ENCODE measurements around the gene TJAP1.
"Not testable (repeated sequence)": the region's sequence is repeated elsewhere in the genome, so short reads cannot be mapped to it uniquely, and the experiment has no call there.

TJAP1 gene

DNA sequence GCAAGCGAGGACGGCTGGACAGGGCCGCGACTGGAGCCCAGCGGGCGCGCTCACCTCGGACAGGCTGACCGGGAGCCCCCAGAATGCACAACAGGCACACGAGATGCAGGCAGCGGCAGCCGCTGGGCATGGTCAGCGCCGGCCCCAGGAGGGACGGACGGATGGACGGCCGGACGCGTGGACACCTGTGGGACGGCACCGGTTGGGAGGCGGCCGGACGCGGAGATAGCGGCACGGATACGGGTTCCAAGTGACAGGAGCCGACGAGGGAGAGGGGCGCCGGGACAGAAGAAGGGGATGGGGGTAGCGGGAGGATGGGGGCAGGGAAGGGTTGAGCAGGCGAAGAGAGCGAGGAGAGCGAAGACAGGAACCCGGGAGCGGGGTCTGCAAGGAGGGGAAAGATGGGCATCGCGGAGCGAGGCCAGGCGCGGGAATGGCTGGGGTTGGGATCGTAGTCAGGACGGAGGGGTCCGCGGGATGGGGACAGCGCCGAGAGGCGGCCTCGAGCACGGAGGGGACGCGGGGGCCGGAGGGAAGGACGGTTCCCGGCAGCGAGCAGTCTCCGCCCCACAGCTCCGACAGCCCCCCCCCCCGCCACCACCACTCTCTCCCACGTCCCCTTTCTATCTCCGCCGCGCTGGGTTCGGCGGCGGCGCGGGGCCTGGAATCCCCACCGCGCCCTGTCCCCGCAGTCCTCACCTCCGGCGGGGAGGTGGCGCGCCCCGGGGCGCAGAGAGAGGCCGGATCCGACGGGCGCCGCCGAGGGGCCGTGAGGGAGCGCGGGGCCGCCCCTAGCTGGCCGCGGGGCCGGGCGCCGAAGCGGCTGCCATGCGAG, 22.5 kb upstream of the TJAP1 start:
- no peaks in the 10 kb centered on the region for H3K9me3 ChIP-seq
- no peaks in the 10 kb centered on the region for H3K4me1 ChIP-seq
- peak; percentile 89 for DNase-seq

DNA sequence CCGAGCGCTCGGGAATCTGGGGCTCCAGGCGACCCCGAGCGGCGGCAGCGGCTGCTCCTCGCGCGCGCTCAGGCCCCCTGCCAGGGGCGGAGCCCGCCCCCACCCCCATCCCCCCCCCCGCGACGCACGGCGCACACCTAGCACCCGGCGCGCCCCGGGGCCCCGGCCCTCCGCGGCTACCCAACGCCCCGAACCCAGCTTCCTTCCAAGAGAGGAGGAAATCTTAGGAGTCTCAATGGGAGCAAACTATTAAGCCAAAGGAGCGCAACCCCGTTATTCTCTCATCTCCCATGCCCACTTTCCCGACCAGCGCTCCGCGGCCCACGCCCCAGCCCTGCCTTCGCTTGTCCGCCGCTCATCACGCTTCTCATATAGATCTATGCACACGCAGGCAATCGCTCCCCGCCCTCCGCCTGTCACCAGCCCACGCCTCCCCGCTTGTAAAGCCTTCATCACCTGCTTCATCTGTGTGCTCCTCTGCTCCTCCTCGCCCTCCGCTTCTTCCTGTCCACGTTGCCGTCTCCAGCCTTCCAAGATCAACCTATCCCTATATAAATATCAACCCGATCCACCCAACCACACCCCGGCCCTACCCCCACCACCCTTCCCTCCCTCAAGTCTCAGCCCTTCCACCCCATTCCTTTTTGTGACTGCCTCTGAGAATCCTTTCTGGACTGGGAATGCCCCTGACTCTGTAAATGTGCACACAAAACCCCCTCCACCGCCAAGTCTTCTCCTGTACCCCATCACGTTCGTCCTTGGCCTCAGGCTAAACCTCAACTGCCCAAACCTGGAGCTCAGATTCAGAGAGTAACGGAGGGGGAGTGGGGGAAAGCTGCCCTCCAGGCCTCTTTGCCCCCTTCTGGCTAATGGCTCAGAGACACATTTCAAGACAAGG, 21.6 kb upstream of the TJAP1 start, which contains the start of gene DLK2:
Gene DLK2, minus strand, starts transcription at position 18 of the 898 bp plus-strand sequence. CDS start 723 bp downstream, outside the sequence.
- peak within 1 kb of the TSS; percentile 60 for H3K4me3 ChIP-seq (ENCODE audit: low read depth, low read length)
- TF ChIP-seq, protein P1, sequence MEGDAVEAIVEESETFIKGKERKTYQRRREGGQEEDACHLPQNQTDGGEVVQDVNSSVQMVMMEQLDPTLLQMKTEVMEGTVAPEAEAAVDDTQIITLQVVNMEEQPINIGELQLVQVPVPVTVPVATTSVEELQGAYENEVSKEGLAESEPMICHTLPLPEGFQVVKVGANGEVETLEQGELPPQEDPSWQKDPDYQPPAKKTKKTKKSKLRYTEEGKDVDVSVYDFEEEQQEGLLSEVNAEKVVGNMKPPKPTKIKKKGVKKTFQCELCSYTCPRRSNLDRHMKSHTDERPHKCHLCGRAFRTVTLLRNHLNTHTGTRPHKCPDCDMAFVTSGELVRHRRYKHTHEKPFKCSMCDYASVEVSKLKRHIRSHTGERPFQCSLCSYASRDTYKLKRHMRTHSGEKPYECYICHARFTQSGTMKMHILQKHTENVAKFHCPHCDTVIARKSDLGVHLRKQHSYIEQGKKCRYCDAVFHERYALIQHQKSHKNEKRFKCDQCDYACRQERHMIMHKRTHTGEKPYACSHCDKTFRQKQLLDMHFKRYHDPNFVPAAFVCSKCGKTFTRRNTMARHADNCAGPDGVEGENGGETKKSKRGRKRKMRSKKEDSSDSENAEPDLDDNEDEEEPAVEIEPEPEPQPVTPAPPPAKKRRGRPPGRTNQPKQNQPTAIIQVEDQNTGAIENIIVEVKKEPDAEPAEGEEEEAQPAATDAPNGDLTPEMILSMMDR (IDR thresholded peaks at IDR 0.05; ENCODE audit: low read depth, low read length): no peak
- H3K27me3 ChIP-seq: peaks cover 12% of the 10 kb centered on the region
- H3K9me3 ChIP-seq: no peaks in the 10 kb centered on the region
- H3K4me1 ChIP-seq: no peaks in the 10 kb centered on the region
- DNase-seq: peak; percentile 47
- no peaks in the 10 kb centered on the region; the same call in 1 of the 2 replicates for H3K36me3 ChIP-seq

More for the DNA sequence above, 22.5 kb upstream of the TJAP1 start:
- H3K27me3 ChIP-seq: peaks cover 12% of the 10 kb centered on the region
- H3K36me3 ChIP-seq: no peaks in the 10 kb centered on the region; the same call in 1 of the 2 replicates
- TF ChIP-seq, protein P1 (IDR thresholded peaks at IDR 0.05; ENCODE audit: low read depth, low read length): no peak
- peak overlapping the region; percentile 60 for H3K4me3 ChIP-seq (ENCODE audit: low read depth, low read length)

DNA sequence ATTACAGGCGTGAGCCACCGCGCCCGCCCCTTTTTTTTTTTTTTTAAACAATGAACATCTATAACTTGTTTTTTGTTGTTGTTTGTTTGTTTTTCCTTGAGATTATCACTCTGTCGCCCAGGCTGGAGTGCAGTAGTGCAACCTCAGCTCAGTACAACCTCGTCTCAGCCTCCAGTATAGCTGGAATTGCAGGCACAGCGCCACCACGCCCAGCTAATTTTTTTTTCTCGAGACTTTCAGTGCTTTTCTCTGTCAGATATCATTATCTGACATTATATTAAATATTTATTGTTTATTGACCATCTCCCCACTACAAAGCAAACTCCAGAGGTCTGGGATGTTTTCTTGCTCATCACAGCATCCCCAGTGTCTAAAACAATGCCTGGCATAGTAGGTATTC, 19.7 kb upstream of the TJAP1 start:
- H3K27me3 ChIP-seq: peaks cover 12% of the 10 kb centered on the region
- DNase-seq: no peak

DNA sequence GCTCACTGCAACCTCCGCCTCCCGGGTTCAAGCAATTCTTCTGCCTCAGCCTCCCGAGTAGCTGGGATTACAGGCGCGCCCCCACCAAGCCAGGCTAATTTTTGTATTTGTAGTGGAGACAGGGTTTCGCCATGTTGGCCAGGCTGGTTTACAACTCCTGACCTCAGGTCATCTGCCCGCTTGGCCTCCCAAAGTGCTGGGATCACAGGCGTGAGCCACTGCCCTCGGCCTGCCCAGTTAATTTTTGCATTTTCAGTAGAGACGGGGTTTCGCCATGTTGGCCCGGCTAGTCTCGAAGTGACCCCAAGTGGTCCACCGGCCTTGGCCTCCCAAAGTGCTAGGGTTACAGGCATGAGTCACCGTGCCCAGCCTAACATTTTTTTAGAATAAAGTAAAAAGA, 19.2 kb upstream of the TJAP1 start:
- DNase-seq: not testable (repeated sequence)

More for the DNA sequence above, 19.7 kb upstream of the TJAP1 start:
- Histone ChIP-seq H3K4me1 (no peaks in the 10 kb centered on the region), H3K36me3 (no peaks in the 10 kb centered on the region), H3K4me3 (ENCODE audit: low read depth, low read length) (no peak overlapping the region), H3K9me3 (no peaks in the 10 kb centered on the region)
- TF ChIP-seq, protein P1 (IDR thresholded peaks at IDR 0.05; ENCODE audit: low read depth, low read length): no peak

DNA sequence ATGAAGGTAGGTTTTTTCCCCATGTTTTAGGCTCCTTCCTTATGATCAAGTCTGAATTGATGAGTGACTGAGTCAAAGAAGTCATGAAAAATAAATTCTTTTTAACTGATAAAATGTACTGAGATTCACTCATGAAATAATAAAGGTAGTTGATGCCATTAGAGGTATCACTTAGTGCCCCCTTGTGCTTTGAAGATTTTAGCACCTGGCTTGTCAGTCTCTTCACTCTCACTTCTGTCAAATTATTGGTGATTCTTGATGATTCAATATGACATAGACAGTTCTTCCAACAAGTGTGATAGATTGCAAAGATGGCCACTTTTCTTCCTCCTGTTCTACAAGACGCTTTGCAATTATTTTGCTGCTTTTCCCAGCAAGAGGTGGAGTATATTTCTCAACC, 17.8 kb upstream of the TJAP1 start:
- H3K4me3 ChIP-seq (ENCODE audit: low read depth, low read length): no peak overlapping the region
- no peak for DNase-seq
- H3K9me3 ChIP-seq: no peaks in the 10 kb centered on the region
- H3K4me1 ChIP-seq: no peaks in the 10 kb centered on the region
- TF ChIP-seq, protein P1 (IDR thresholded peaks at IDR 0.05; ENCODE audit: low read depth, low read length): no peak
- H3K27me3 ChIP-seq: peaks cover 12% of the 10 kb centered on the region
- no peaks in the 10 kb centered on the region for H3K36me3 ChIP-seq

More for the DNA sequence above, 19.2 kb upstream of the TJAP1 start:
- H3K36me3 ChIP-seq; H3K4me1 ChIP-seq; H3K4me3 ChIP-seq (ENCODE audit: low read depth, low read length); H3K9me3 ChIP-seq: not testable (repeated sequence)
- H3K27me3 ChIP-seq: peaks cover 12% of the 10 kb centered on the region

DNA sequence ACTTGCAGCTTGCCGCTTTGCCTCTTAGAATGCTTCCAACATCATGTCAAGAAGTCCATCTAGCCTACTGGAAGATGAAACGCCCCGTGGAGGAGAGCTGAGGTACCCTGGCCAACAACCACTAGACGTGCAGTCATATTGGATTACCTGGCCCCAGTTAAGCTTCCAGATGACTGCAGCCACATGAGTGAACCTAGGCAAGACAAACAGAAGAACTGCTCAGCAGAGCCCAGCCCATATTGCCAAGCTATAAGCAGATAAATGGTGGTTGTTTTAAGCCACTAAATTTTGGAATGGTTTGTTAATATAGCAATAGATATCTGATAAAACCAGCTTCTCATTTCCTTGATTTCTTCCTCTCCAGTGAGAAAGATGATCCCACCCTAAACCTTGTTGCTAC, 17.3 kb upstream of the TJAP1 start:
- DNase-seq: no peak
- H3K4me3 ChIP-seq (ENCODE audit: low read depth, low read length): no peak overlapping the region
- TF ChIP-seq, protein P1 (IDR thresholded peaks at IDR 0.05; ENCODE audit: low read depth, low read length): no peak
- no peaks in the 10 kb centered on the region for H3K4me1 ChIP-seq
- H3K9me3 ChIP-seq: no peaks in the 10 kb centered on the region
- peaks cover 12% of the 10 kb centered on the region for H3K27me3 ChIP-seq
- H3K36me3 ChIP-seq: no peaks in the 10 kb centered on the region
